ENCODE measurements around the gene NDUFA13.
"Not testable (repeated sequence)": the region's sequence is repeated elsewhere in the genome, so short reads cannot be mapped to it uniquely, and the experiment has no call there.

The NDUFA13 gene

DNA sequence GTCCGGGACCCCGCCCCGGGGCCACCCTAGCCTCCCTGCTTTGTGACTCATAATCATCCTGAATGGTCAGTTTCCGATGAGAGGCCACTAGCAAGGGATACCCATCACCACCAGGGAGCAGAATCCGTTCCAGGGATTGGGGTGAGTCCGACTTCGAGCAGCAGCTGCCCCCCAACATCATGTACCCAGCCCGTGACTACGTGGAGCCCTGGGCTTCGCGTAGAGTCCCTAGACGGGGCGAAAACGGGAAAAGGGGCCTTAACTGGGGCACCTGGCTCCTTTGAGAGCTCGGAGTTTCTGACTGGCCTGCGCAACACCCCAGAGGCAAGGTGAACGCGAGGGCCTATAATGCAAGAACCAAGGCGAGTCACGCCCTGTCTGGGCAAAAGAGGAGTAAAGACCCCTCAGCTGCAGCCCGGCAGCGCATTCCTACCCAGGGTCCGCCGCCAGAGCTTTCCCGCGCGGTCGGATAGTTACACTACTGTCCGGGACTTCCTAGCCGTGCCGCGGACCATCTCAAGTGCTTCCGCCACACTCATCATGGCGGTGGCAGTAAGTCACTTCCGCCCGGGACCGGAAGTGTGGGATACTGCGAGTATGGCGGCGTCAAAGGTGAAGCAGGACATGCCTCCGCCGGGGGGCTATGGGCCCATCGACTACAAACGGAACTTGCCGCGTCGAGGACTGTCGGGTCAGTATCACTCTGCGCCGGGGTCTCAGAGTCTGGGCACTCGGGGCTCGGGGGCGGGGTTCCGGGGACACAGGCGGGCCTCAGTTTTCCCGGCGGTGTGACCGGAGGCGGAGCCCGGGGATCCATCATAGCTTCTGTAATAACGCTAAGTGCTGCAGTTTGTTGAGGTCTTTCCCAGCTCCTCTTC lies at the start of gene NDUFA13:
TSS of gene NDUFA13 (plus strand) at position 584 of the 878 bp plus-strand sequence. CDS start at position 598, 14 bp downstream.
- peak; percentile 94 for DNase-seq

DNA sequence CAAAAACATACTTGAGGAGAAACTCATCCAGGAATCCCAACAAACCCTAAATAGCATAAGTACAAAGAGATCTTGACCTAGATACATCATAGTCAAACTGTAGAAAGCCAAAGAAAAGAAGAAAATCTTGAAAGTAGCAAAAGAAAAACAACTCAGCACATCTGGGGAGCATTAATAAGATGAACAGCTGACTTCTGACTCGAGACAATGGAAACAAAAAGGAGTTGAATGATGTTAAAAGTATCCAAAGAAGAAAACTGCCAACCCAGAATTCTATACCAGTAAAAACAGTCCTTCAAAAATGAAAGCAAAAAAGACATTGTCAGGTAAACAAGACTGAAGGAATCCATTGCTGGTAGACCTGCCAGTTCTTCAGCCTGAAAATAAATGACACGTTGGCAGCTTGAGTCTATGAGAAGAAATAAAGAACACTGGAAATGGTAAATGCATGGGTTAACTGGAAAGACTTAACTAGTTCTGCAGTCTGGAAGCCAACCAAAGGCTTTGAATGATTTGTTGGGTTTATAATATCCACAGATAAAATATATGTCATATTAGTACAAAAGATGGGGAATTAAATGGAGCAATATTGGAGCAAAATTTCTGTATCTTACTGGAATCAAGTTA lies 47.5 kb upstream of the NDUFA13 start:
- no peak for DNase-seq

DNA sequence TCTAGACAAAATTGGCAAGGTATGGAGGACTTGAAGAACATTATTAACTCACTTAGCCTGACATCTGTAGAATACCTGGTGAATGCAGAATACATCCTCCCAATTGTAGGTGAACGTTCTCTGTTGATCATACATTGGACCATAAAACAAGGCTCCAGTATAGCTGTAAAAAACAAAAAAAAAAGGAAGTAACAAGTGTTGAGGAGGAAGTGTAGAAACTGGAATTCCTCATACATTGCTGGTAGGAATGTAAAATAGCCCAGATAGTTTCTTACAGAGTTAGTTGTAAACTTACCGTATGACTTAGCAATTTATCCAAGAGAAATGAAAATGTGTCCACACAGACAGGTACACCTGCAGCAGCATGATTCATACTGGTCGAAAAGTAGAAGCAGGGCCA lies 45.4 kb upstream of the NDUFA13 start:
- DNase-seq, result no peak

DNA sequence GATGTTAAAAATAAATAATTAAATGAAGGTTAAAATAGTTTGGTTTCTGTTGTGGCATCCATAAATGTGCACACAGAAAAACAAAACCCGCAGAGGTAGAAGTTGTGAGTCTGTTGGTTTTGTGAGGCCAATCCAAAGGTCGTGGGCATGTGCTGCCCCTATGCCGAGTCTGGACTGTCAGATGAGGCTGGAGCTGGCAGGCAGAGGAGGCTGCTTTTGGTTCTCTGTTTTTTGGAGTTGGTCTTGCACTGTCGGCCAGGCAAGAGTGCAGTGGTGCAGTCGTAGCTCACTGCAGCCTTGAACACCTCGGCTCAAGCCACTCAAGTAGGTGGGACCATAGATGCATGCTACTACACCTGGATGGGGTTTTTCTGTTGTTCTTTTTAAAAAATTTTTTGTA lies 44.3 kb upstream of the NDUFA13 start:
- no peak for DNase-seq

DNA sequence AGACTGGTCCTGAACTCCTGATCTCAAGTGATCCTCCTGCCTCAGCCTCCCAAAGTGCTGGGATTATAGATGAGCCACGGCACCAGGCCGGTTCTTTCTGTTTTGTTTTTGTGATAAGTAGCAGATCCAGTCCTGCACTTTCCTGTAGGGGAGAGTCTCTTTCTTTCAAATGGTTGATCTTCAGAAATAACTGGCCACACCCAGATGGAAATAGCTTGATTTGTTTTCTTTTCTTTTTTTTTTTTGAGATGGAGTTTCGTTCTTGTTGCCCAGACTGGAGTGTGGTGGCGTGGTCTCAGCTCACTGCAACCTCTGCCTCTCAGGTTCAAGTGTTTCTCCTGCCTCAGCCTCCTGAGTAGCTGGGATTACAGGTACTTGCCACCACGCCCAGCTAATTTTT lies 43.9 kb upstream of the NDUFA13 start:
- DNase-seq, result not testable (repeated sequence)

DNA sequence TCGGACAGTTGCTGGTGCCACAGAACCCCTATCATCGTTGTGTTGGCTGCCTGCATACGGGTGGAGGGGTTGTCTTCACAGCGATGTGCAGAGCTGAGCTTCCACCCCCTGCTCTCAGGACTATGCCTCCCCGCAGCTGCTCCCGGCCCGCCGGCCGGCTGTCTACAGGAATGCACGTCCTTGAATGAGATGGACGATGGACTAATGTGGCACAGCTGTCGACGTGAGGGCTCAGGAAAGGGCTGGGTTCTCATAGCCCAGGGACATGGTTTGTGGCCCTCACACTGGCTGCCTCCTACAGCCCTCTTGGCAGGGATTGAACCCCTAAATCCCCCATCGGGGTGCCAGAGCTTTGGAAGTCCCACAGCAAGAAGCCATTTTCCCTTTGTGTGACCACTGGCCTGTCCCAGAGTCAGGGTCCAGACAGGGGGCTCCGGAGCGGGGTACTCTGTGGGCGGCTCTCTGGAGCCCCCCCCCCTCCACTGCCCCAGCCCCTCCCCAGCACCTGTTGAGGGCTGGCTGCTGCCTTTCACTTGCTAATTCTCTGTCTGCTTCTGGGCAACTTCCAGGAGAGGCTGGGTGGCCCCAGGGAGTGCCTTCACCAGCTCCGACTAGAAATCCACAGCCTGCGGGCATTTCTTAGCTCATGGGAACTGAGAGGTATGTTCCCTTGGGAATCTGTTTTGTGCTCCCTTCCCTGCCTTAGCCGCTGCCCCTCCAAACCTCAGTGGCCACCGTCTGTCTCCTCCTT lies 40.8 kb upstream of the NDUFA13 start:
- DNase-seq, result no peak

DNA sequence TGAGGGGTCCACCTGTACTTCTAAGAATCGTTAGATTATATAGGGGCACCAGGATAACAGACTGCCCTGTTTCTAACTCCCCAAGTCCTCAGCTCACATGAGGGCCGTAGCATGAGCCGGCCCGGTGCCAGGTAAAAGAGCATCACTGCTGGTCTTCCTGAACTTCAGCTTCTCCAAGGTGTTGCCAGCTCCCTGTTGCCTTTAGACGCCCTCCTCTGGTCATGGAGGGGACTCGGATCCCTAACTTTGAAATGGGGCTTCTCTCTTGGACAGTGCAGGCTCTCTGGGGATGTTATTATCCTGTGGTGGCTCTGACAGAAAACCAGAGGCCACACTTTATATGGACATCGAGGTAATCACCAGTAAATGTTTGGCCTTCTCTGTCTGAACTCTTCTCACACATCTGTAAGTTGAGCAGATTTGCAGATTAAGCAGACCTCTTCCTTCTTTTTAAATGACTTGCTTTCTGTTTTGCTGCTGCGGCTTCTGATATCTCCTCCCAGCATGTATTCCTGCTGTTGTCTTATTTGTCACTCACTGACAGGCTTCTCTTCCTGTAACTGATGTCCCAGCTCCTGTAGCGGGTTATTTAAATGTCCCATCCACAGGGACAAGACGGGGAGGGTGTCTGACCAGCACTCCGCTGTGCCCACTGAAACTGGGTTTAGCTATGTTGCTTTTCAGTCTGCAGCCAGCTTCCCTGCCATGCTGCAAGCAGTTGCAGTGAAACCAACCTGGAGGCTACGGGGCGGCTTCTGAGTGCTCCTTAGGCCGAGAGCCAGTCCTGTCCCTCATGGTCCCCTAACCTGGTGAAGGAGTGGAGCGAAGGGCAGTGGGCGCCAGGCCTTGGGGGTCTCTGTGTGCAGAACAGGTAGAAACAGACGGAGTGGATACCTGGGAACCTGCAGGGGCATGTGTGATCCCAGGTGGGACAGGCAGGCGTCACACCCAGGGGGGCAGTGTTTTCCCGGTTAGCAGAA lies 39.9 kb upstream of the NDUFA13 start:
- no peak for DNase-seq

DNA sequence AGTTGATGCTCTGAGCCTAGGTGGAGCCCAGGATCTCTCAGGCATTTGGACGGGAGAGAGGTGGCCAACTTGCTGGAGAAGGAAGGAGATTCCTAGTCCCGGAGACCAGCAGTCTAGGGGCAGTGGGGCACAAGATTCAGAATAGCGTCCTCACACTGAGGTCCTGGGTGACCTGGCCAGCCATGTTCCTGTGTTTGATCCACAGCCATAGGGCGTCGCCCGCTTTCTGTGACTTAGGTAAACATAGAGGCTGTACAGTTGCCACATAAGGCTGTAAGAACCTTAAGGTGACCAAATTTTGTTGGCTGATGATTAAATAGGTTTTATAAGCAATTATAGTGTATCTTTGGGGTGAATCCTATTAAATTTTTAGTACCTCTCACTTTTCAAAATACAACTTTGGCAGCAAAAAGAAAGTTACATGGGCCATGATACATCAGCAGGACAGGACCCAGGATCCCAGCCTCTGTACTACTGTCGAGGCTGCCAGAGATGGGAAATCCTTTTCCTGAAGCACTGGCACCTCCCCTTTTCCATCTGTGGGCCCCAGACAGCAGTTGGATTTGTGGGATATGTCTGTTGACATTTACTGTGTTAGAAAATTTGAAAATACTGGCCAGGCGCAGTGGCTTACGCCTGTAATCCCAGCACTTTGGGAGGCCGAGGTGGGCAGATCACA lies 38.2 kb upstream of the NDUFA13 start:
- no peak for DNase-seq

DNA sequence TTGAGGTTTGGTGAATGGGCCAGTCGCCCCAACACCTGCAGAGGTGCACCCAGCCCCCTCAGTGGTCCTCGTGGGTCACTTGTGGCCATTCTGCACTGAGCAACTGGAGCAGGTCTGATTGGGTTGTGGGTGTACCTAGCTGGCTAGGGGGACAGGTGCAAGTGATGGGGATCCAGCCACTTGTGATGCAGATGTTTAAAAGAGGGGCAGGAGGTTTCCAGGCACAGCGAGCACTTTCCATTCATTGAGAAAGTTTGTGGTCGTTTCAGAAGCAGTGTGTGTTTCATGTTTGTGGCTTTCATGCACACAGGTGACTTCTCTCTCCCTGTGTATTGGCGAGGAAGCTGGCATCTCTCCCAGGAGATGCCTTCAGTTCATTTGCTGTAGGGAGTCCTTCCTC lies 35.3 kb upstream of the NDUFA13 start:
- no peak for DNase-seq

DNA sequence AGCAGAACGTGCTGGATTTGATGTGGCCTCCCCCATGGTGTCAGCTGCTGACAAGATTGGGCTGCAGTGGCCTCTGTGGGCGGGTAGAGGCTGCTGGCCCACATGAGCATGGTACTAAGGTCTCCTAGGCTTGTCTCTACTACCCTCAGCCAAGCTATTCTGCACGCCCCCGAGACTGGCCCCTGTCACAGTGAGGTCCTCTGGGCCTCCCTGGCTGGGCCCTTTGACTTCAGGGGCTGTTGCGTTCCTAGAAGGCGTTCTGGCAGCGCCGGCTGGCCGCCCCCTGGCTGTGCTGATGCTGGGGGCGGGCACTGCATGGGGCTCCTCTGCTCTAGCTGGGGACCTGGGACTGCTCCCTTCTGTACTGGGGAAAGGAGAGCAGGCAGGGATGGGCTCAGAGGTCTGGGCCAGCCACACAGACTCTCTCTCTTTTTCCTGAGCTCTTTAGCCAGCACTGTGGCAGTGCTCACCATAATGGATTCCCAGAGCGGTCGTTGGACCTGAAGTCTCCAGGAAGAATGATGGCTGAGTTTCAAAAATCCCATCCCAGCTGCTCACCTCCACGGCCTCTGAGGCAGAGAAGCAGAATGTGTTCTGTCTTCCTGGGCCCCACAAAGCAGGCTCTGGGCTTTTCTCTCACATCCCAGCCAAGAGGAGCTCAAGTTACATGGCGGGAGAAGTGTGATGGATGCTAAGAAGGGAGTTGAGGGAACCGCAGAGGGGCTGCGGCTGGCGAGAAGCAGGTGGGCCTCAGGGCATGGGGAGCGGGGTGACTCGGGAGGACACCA lies 33.0 kb upstream of the NDUFA13 start:
- DNase-seq, result no peak

DNA sequence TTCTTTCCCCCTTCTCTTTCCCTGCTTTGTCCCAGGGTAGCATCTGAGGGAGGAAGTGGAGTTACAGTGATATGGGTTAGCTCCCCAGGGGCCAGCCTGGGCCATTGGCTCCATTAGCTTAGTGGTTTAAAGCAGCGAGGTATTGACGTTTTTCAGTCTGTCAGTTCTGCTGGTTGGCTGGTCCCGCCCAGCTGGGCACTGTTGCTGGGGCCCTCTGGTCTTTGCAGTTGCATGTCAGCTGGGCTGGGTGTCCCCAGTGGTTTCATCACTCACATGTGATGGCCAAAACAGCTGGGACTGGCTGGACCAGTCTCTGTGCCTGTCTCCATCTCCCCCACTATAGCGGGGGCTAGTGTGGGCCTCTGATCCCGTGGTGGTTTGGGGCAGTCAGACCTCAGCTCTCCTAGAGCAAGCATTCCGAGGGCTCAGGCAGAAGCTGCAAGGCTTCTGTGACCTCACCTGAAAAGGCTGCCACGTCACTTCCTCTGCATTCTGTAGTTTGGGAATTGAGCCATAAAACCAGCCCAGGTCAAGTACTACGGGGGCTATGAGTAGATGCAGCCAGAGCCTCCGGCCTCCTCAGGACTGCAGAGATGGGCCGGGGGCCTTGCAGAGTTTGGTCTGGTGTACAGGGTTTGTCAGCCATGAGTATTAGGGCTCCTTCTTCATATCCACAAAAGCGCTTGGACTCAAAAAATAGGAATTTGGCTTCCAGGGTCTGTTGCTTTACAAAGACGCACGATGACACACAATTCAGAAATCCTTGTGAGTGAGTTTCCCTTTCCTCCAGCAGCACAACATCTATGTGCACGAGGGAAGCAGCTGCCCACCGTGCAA lies 30.6 kb upstream of the NDUFA13 start:
- DNase-seq, result no peak

DNA sequence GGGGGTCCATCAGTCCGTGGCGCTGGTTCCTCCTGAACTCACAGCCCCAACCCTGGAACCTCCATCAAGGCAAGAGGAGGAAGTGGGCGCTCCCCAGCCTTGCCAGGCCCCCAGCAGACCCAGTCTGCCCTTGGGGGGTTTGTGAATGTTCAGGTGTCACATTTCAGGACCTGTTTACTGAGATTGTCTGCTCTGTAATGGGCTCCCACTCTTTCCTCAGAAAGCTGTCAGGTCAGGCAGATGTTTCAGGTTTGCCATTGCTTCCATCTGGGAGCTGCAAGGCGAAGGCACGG lies 30.1 kb upstream of the NDUFA13 start:
- no peak for DNase-seq

DNA sequence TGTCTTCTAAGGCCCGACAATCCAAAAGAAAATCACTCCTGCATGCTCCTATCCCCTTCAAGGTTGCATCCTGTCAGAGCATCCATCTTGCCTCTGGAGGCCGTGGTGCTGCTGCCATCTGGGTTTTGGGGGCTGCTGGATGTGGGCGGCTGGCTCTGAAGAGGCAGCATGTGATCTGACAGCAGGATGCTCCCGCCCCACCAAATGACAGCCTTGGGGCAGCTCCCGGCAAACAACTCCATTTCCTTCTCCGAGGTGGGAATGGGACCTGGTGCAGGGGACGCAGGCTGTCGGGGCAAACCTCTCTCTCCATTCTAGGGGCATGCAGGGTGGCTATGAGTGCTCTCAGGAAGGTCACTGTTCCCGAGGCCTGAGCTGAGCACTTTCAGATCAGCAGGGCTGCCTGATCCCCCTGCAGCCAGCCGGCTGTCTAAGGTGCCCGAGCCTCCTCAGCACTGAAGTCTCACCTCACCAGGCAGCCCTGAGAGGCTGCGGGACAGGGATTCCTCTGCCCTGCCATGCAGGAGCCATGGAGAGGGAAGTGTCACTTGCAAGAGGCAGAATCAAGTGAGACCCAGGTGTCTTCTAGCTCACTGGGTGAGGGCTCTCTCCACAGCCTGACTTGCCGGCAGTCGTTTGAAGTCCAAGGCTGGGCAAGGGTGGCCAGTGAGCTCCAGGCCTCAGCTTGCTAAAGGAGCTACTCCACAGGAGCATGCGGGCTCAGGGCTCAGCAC lies 29.5 kb upstream of the NDUFA13 start:
- DNase-seq, result no peak

DNA sequence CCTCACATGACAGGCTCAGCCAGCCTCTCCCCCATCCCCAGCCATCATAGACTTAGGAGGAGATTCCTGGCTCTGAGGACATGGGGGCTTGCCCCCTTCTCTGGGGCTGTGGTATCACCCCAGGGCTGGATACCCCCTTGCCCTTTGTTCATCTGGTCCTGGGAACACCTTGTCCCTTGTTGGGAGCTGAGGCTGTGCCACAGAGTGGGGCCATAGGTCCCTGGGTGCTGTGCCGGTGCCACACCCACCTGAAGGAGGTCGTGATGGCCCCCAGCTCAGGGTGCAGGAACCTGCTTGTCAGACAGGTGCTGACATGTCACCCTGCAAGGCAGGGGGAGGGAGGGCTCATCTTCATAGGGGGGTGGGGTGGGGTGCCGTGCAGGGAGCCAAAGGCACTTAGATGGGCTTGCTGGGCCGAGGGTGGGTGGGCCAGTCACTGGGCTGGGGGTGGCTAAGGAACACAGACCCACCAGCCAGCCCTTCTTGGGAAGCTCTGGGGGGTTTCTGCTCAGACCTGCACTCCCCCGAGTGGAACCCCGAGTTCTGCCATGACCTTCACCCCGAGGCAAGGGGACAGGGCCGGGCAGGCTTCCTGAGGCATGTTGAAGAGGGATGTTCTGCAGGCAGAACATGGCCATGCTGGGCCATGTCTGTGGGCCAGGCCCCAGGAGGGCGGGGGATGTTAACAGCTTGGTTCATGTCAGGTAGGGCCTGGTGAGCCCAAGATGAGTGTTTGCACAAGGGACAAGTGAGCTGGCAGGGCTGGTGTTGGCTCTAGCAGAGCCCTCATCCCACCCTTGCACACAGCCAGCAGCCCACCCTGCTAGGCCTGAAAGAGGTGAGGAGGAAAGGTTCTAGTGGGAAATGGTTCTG lies 28.7 kb upstream of the NDUFA13 start:
- DNase-seq, result no peak

DNA sequence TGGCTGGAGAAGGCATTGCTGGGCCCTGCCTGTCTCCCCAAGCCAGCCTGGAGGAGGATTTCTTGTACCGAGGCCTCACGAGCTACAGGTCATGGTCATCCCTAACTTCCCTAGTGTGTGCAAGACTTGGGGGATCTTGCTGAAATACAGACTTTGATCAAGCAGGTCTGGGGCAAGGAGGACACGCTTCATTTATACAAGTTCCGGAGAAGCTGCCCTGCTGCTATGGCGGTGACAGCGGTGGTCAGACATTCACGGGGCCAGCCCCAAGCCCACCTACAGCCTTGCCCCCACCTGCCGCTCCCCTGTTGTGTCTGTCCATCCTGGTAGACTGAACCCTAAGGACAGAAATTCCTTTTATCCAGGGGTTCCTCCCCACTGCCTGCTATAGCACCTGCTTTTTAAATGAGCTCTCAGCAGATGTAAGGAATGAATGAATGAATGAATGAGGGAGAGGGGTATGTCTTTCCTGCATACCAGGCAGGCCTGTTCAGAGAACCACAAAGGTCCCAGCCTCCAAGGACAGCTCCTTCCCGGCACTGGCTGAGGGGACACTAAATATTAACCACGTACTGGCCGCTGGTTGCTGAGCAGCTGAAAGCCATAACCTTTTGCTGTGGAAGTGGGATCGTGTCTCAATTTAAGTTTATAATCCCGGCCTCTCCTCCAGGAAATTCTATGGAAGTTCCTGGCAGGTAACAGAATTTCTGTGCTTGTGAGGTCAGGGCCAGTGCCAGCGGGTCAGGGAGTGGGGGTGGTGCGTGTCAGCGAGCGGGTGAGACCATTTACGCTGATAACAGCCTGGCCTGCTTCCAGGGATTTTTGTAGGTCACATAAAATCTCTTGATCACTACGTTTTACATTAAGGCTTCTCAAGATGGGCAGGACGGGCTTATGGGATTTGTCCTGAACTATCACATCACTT lies 27.8 kb upstream of the NDUFA13 start:
- no peak for DNase-seq

DNA sequence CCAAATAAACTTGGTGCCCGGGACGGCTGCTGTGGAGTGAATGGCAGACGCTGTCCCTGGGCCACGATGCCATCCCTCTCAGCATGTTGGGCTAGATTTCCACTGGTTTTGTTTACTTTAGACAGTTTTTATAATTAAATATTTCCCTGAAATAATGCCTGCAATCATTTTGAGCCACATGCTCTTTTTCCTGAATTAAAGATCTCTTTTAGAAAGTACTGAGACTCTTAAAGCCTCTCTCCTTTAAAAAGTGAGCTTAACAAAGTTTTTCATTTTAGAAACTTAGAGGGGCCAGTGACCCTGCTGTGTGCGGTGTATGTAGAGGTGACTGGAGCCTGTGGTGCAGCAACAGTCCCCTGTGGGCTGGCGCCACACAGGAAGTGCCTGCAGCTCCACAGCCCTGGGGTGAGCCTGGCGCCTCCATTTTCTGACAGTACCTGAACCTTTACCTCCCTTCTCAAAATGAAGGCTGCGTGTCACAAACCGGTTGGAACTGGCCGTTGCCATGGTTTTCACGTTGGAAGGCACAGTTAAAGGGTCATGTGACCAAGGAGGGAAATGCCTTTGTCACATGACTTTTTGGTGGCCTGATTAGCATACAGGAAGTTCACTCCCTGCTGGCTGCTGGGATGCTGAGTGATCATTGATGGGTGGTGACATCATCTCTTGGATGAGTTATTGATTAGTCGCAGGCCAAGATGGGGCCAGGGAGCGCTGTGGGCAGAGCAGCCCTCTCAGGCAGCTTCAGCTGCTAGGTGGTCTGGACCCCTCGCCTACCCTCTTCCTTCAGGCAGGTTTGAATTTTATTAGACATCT lies 26.9 kb upstream of the NDUFA13 start:
- peak; percentile 83 for DNase-seq

All from activated gamma-delta T cell treated with Interleukin-2 at 50 U/mL for 16 hours (primary cell).